Ureter (tissue), 1 donor: ENCODE measurements around the gene ZNF423. TPM values are rescaled to one million over a fixed set of nuclear protein-coding genes. Genes with fewer than 3 reads are reported as not detected.
A peak's percentile ranks its signal among the peaks of the same experiment; 100 is the strongest.

Experiments used
- DNase-seq: peaks from one replicate; pipeline ENCODE4 v3.0.0-alpha.2; 2020; ENCODE audit warnings: low spot score
- total RNA-seq: library from RNA; stranded (reverse); gene quantifications from one replicate; pipeline ENCODE4 v1.2.4, GENCODE V29; 2023
- donor health status: DM: yes; HTN: yes; CAD: no.

The ZNF423 gene
- total RNA-seq, 1 donor from 2014 or later, result 15.7 TPM

DNA sequence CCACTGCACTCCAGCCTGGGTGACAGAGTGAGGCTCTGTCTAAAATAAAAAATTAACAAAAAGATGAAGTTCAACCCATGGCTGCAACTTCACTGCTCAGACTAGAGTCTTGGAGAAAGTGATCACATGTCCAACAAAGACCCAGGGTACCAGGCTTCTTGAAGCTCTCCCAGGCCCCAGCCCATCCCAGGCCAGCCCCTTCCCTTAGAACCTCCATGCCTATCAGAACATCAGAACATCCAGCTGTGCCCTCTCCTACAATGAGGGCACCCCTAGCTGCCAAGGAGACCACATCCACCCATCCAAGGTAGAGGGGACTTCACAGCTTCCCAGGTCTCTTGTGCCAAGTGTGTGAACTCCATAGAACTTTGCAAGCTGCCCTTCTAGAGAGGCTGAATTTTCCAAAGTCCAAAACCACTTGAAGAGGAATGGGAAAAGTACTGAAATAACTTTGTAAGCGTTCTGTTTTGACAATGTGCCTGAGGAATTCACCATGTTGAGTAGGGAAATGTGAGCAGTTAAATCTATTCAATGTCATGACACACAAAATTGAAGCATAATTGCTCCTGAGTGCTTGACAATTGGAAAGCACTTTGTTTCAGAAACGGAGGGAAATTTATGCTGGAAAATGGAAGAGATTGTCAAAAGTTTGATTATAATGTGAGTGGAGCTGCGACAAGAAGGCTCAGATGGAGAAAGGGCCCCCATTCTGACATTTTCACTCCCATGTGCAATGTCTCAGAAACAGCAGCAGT is 230.4 kb downstream of the ZNF423 start:
- DNase-seq, result no peak

- DNase-seq, result peak; percentile 8
Observed at GRCh38 chr16:49623501-49624266, 232.2 kb downstream of the ZNF423 start.

GRCh38 chr16:49622421-49623402 is 233.2 kb downstream of the ZNF423 start:
- peak; percentile 40 for DNase-seq

- DNase-seq, result peak; percentile 36
Observed at GRCh38 chr16:49622084-49622390, 233.9 kb downstream of the ZNF423 start.

DNA sequence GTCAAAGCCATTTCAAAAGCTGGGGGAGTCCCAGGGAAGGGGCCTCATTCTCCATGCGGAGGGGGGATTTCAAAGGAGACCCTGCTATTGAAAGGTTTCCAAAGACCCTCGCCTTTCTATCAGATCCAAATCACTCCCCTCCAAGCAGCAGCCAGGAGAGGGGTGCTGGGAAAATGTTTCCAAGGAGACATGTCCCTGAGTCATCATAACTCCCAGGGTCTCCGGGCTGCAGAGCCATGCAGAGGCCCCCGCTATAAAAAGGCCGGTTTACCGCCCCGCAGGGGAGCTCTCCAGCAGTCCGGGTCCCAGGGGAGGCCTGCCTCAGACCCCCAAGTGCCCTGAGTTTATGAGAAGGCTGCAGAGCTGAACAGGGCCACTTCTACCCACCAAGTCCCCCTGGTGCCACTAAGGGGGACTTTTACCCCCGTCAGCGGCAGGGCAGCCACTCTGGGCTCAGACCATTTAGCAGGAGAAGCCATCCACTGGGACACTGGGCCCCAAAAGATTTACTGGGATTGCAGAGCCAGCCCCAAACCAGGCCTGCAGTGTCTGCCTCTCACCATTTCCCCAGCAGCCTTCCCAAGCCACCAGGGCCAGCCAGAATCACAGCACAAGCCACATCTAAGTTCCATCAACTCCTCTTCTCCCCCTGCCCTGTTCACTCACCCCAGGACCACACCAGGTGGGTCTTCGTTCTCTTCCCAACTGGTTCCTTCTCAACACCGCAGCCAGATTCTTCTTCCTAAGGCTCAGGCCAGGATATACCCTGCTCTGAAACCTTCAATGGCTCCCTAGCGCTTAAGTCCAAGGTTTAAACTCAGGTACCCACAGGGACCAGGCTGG is 234.4 kb downstream of the ZNF423 start:
- DNase-seq, result peak; percentile 38

- peak; percentile 41 for DNase-seq
Observed at GRCh38 chr16:49620869-49621240, 235.1 kb downstream of the ZNF423 start.

DNA sequence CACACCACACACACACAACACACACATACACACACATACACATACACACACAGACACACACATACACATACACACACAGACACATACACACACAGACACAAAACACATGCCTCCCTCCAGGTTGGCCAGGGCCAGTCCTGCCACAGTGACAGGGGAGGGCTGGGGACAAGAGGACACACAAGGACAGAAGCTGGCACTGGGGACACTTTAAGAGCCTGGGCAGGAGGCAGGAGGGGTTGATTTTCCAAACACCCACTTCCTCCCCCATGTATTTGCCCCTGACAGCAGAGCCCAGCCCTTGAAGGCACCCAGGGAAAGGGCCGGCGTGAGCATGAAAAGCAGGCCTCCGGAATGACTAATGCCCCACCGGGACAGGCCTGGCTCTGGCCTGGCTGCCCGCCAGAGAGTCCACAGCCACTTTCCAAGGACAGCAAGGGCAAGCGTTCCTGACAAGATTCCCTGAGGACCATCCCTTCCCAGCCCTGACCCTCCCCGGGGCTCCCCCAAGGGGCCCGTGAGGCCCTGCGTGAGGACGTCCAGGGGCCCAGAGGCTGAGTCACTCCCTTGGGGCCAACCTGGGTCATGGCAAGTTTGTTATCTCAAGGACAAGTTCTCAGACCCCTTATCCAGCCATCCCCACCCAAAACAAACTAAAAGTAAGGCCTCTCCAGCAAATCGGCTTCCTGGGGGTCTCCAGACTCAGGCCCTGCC is 235.6 kb downstream of the ZNF423 start:
- peak; percentile 77 for DNase-seq

DNA sequence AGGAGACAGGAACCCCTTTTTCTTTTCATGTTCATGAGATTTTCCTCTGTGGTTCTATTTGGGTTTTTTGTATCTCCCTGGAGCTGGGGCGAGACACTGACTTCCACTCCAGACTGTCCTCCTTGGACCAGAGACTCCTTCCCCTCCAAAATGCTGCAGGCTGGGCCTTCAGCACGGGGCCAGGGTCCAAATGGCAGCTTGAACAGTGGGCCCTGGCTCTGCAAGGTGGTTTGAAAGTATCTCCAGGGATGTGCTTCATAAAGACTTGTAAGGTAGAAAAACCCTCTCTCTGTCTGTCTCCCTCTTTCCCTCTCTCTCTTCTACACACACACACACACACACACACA is 236.1 kb downstream of the ZNF423 start:
- peak; percentile 12 for DNase-seq

DNA sequence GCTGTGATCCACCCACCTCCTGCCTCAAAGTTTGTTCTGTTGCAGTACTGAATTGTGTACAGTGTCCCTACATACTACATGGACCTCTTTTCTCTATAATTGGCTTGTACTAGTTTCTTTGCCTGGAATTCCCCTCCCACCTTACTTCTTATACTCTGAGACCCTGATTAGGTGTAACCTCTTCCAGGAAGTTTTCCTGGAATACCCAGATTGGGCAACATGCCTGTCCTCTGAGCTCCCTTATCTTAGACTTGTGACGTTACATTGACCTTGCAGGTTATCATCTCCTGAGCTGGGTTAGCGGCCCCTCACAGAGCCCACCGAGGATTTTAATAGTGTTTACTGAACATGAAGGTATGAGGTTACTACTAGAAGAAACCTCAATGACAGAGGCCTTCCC is 237.0 kb downstream of the ZNF423 start:
- peak; percentile 7 for DNase-seq

- DNase-seq, result peak; percentile 37
Observed at GRCh38 chr16:49617710-49618330, 238.1 kb downstream of the ZNF423 start.

DNA sequence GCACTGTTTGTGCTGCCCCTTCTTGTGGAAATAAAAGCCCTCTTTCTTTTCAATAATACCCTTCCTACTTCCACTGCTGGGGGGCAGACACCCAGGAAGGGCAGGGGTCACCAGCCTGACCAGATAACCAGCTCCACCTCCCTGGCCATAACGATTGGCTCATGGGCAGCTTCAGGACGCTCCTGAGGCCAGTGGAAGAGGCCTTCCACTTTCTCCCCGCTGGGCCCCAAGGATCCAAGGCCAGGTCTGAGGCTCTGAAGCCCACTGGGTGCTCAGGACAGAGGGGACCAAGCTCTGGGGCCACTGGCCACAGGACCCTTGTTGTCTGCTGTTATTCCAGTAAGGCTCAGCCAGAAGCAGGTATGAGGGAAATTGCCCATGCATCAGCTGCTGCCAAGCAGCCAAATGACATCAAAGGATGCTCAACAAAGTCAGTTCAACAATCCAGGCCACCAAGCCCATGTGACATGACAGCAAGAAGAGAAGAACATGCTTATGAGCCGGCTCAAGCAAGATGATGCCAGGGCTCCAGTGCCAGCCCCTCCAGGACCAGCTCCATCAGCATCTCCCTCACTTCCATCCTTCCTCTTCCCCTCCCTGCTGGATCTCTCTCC is 238.8 kb downstream of the ZNF423 start:
- DNase-seq, result peak; percentile 34

GRCh38 chr16:49615576-49615975 is 240.3 kb downstream of the ZNF423 start:
- DNase-seq, result peak; percentile 18

GRCh38 chr16:49610983-49611382 is 244.9 kb downstream of the ZNF423 start:
- DNase-seq, result no peak

GRCh38 chr16:49608779-49609178 is 247.1 kb downstream of the ZNF423 start:
- DNase-seq, result peak; percentile 44

- peak; percentile 32 for DNase-seq
Observed at GRCh38 chr16:49608098-49608497, 247.8 kb downstream of the ZNF423 start.

DNA sequence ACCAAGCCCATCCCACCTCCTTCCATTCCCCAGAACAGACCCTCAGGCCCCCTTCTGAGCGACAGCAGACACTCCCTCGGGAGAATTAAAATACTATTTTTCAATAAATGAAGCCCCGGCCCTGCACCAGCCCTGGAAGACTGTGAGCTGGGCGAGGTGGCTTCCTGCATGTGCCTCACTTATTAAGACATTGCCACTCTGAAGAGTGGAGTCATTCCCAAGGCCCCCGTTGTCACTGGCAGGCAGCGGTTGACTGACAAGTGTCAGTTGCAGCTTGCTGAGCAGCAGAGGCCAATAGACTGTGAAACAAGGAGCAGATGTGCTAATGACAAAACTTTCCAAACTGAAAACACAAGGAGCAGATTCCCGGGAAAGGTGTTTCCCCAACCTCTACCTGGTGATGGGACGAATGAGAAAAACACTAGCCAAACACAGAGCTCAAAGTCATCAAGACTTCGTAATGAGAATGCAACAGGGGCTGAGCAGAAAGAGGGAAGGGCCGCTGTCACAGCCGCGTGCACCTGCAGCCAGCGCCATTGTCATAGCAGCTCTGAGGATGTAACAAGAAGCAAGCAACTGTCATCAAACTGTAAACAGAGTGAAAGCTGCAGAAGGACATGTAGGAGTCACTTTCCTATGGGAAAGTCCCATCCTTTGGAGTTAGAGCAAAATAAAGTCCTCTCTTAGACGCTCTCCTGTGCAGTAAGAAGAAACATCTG is 250.2 kb downstream of the ZNF423 start:
- DNase-seq, result peak; percentile 22

- DNase-seq, result peak; percentile 29
Observed at GRCh38 chr16:49604602-49605001, 251.3 kb downstream of the ZNF423 start.

GRCh38 chr16:49603956-49604355 is 252.0 kb downstream of the ZNF423 start:
- peak; percentile 35 for DNase-seq

GRCh38 chr16:49602976-49603310 is 253.0 kb downstream of the ZNF423 start:
- DNase-seq, result no peak
